ENCODE measurements around the gene CXCR5.
A peak's percentile ranks its signal among the peaks of the same experiment; 100 is the strongest.

Gene CXCR5

DNA sequence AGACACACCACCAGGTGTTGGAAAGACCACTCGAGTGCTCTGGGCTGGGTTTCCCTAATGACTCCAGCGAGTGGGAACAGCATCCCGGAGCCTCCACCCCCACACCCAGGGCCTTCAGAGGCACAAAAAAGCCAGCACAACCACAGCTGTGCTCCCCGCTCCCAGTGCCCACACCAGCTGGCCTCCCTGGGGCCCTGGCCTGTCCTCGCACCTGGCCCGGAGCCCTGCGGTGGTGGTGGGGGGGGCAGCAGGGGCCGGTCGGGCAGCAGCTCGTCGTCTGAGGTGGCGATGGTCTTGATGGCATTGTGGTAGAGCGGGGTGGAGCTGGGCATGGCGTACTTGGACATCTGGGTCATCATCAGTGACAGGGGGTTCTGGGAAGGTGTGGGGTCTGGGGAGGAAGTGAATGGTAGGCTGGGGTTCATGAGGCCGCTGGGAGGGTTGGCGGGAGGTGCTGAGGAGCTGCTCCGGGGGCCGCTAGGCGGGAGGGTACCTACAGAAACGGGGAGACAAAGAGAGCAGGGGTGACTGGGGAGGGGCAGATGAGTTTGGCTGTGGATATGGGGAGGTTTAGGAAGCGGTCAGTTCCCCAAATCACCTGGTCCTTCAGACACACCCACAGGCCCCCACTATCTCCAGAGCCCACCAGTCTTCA, 16.1 kb downstream of the CXCR5 start:
- DNase-seq: no peak

DNA sequence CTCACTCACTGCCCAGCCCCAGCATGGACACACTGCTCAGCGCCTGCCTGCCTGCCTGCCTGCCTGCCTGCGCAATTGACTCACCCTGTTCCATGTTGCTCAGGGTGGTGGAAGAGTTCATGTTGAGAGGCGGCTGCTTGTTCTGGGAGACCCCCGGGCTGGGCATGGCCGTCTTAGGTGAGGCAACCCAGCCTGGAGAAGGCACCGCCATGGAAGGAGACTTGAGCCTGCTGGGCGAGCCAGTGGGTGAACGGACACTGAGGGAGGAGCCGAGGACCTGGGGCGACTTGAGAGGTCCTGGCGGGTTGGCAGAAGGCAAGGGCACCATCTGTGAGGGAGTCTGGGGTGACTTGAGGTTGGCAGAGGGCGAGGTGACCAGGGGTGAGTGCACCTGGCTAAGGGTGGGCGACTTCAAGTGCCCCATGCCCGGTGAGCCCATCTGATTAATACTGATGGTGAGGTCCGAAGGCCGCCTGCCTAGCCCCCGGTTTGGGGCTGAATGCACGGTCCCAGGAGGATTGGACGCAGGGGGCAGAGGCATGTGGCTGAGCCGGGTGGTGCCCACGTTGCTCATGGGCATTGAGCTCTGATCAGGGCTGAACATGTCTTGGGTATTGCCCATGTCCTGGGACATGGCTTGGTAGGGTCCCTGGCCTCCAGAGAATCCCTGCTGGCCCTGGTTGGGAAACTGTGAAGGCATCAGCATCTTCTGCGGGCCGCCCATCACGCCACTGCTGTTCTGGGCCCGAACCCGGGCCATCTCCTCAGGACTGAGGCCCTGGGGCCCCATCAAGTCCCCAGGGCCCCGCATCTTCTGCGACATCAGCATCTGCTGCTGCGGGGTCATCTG, 17.1 kb downstream of the CXCR5 start:
- DNase-seq: no peak

DNA sequence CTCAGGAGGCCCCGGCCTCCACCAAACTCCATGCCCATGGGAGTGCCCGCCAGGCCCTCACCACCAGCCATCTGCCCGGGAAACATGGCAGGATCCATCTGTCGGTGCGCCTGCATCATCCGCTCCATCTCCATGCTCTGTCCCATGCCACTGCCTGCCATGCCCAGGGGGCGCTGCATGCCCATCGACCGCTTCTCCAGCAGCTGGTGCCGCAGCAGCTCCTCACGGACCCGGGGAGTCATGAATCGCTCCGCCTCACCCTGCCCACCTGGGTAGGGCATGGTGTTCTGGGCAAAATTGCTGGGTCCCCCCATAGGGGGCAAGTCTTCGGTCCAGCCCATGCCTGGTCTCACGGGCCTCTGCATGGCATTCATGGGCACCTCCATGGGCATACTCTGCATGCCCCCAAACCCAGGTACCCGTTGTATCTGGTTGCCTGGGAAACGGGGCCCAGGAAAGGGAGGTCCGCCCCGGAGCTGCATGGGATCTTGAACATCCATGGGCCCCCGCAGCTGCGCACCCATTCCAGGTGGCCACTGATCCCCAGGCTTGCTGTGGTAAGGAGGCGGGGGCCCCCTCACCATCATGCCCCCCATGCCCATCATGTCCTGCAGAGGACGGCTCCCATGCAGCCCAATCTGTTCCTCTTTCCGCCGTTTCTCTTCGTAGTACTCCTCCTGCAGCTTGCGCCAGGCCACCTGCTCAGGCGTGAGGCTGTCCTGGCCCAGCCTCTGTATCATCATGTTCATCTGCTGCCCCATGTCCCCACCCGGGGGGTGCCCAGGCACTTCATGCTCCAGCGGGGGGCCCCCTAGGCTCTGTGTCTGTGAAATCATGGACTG, 18.0 kb downstream of the CXCR5 start:
- no peak for DNase-seq

DNA sequence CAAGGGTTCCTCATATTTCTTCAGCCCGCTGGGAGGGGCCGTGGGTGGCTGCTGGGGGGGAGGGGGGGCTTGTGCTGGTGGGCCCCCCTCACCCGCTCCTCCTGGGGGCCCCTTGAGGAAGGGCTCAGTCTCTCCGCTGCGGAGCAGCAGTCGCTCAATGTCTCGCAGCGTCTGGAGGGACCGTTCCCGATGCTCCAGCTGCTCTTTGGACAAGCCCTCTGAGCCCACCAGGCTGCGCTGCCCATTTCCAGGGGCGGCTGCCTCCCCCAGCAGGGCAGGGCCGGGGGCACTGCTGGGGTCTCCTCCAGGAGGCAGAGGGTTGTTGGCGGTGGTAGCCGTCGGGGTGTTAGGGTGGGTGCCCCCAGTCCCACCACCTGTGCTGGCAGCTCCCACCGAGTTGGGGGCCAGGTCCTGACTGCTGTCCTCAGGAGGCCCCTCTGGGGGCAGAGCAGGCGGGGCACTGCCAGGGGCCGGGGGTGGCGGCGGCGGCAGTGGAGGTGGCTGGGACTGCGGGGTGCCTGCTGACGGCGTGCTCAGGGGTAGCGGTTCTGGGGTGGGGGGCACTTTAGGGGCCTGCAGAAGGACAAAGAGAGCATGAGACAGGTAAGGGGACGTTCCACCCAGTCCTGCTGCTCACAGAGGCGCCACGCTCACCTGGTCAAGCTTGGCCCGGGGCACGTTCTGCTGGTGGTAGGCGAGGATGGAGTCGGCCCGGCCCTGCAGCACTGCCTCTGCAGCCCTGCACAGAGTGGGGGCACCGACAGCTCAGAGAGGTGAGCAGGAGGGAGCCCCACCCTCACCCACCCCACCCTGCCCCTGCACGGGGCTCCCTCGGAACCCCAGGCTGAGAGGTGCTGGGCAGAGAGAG, 18.9 kb downstream of the CXCR5 start:
- DNase-seq: no peak

DNA sequence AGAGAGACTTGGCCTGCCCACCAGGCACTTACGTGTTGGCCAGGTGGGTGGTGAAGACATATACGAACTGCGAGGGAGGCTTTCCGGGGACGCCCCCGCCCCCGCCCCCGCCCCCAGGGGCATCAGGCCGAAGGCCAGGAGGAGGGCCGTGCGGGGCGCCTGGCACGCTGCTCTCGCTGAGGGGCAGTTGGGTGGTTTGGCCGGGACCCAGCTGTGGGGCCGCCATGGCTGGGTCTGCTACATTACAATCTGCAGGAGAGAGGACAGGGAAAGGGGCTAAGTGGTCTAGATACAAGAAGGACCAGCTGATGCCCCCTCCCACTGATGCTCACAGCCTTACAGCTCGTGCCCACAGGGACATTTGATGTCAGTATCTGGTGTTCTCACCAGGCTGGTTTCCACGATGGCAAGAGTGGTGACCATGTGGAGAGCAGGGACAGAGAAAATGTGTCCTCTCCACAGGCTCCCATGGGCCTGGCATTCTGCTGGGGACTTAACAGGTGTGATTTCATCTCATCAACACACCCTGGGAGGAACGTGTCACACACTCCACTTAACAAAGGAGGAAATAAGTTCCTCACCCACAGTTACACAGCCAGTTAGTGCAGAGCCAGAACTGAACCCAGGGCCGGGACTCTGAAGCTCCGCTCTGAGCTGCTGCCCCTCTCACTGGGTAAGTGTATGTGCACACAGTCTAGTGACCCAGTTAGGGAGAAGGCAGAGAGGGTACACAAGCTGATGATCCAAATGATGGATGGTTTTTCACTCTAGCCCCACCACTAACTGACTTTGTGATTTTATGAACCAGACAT, 19.7 kb downstream of the CXCR5 start:
- no peak for DNase-seq

DNA sequence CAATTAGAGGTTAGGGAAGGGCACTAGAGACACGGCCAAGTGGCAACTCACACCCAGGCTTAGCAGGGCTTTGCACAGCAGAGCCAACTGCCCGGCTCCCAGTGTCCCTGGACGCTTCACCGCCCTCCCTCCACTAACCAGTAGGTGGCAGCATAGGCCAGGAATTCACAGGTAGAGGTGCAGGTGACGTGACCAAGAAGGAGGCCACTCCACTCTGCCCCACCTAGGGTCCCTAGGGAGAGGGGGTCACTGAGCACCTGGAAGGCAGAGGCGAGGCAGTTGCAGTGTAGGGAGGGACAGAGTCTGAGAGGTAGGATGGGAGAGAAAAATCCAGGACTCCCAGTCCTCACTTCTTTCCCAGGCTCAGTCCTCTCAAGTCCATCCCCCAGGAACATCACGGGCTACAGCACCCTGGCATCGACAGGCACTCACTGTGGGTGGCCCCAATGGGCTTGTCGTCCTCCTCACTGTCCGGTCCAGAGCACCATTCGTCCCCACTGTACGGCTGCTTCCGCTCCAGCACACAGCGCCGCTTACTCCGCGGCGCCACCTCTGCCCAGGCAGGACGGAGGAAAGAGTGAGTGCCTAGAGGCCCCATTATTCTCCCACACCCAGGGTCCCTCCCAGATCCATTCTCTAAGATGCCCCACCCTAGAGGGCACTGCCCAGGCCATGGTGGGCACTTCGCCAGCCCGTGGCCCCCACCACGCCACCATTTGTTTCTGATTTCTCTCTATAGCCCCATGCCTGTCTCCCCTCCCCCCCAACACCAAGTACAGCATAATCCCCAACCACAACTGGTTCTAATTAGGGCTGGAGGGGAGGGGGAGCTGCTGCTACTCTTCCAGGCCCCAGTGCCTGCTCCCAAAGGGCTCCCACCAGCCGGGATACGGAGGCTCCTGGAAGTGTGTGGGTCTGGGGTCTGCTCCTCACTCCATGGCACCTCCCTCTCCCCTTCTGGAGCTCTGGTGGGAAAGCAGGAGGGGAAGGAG, 23.7 kb downstream of the CXCR5 start:
- DNase-seq: peak; percentile 90

DNA sequence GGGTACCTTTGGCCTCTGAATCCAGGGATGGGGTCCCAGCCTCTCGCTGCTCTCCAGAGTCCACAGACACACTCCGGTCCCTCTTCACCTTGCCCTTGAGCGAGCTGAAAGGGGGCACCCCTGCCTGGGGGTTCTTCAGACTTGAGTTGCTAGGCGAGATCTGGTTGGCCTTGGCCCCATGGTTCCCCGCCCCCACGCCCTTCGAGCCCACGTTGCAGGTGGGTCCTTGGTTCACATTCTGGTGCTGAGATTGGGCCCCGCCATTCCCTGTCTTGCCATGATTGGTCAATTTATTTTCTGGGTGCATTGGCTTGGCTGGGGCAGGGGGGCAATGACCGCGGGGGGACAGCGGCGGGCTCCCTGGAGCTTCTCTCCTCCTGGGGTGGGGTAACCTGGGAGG, 24.6 kb downstream of the CXCR5 start:
- no peak for DNase-seq

DNA sequence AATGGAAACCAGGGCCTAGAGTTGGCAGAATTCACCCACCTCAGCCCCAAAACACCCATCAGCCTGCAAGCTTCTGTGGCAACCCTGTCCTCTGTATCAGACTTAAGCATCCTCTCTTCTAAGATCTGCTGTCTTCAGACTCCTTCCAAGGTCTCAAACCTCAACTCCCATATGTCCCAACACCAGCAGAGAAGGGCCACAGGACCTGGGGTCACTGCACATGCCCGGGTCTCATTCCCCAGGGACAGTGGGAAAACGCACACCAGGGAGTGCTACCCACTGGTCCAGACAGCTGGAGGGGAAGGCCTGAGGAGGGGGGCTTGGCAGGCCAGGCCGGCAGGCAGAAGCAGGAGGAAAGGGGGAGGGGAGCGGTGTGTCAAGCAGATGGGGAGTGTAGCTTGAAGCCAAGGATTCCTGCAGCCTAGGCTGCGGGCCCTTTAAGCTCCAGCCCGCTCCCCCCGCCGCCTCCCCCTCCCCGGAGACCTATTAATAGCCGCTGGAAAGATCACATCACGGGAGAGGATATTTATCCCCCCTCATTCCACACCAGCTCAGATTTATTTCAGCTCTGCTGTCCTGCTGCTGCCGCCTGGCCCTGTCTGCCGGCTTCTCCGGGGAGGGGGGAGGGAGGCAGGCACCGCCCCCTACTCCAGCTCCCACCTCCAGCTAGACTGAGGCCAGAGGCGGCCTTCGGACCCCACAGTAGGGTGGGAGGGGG, 25.4 kb downstream of the CXCR5 start:
- no peak for DNase-seq

DNA sequence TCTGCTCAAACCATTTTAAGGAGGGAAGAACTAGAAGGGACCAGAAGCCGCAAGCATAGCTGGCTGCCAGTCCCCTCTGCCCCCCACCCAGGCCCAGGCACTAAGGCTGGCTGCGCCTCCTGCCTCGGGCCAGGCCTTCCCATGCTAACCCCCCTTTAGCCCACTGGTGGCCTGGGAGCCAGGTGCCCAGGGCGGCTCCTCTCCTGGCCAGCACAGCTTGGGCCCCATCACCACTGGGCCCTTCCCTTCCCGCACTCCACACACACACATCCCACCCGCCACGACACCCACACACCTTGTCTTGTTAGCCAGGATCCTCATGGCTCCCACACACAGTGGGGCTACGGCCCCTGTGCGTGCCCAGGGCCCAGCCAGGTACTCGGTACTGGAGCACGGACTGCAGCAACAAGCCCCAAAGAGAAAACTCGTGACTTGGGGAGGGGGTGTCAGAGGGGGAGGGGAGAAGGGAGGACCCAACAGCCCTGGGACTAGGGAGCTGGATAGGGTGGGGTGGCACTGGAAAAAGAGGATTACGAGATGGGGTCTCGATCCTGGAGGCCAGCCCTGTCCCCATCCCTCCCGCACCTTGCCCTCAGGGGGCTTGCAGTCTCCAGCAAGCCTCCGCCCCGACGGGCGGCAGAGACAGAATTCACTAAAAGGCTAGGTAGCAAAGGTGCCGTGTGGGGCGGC, 26.1 kb downstream of the CXCR5 start:
- no peak for DNase-seq

DNA sequence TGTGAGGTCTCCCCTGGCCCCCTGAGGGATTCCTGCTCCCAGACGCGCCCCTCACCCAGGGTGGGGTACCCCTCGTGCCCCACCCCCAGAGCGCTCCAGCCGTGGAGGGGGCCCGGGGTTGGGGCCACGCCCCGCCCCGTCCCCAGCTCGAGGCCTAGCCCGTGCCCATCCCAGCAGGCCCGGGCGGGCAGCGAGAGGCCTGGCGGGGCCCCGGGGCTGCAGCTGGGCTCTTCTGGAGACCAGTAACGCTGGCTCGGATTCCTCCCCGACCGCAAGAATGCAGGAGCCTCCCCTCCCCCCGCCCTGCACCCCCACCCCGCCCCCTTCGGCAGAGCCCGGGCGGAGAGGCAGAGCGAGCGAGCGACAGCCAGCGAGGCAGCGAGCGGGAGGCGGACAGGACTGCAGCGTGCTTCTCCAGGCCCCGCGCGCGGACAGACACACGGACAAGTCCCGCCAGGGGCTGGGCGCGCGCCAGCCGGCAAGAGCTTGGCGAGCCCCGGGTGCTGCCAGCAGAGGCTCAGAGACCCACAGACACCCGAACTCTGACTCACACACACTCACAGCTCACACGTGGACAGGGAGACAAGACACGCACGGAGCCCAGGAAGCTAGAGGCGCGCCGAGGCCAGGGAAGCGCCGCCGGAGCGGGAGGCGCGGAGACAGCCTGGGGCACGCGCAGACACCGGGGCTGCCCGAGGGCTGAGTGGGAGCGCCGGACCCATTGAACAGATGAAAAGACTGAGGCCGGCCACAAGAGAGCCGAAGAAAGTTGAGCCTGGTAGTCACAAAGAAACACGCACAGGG, 26.8 kb downstream of the CXCR5 start:
- peak; percentile 69 for DNase-seq

DNA sequence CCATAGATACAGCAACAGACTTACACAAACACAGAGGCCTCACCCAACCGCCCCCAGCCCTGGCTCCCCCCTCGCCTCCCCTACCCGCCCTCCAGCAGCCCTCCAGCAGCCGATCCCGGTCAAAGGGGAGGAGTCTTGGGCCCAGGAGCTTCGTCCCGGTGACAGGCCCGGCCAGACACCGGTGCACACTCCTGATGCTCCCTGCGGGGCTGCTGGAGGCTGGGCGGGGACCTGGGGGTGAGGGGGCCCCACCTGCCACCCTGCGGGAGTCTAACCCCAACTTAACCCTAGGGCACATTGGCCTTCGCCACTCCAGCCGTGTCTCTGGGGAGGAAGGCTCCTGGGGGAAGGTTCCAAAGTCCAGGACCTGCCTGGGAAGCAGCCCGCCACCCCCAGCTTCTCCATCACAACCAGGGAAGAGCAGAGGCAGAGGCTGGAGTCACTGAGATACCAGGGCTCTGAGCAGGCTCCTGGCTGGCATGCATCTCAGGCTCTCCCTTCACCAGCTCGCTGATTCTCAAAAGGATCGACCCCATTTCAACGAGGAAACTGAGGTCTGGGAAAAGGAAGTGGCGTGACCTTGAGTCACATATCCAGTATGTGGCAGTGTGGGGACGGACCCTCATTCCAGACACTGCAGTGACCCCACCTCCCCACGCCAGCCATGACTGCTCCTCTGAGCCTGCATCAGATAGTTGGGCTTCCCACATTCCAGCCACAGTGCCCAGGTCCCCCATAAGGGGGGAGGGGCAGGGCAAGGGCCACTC, 27.6 kb downstream of the CXCR5 start:
- no peak for DNase-seq

DNA sequence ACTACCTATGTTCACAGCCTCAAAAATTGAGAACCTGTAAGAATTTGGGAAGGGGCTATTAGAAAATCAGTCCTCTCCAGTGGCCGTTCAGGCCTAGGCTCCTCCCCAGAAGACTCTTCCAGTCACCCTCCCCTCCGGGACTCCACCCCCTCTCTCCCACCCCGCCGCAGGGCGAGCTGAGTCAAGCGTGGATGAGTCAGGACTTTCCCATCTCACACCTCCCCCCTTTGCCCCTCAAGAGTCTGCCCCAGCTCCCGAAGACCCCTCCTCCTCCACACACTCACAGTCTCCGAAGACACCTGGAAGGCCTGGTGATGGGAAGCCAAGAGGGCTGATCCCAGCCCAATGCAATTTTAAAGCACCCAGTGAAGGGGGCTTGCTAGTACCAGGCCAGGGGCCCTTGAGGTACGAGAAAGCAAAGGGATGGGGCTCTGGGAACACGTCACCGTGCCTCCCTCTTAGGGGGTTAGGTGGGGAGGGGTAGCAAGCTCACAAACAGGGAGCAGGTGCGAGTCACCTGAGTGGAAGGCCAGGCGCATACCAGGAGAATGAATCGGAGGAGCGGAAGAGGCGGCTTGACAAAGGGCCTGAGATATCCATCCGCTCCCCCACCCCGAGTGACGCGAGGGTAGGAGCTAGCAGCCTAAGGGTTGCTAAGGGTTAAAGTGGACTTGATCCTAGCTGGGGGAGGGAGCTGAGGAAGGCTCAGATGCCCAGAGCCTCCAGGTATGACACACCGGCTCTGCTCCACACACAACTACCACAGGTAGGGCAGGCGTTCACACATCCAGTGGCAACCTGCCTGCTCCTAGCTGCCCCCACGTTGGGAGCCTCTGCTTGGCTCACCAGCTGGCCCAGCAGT, 28.4 kb downstream of the CXCR5 start:
- DNase-seq: peak; percentile 81

DNA sequence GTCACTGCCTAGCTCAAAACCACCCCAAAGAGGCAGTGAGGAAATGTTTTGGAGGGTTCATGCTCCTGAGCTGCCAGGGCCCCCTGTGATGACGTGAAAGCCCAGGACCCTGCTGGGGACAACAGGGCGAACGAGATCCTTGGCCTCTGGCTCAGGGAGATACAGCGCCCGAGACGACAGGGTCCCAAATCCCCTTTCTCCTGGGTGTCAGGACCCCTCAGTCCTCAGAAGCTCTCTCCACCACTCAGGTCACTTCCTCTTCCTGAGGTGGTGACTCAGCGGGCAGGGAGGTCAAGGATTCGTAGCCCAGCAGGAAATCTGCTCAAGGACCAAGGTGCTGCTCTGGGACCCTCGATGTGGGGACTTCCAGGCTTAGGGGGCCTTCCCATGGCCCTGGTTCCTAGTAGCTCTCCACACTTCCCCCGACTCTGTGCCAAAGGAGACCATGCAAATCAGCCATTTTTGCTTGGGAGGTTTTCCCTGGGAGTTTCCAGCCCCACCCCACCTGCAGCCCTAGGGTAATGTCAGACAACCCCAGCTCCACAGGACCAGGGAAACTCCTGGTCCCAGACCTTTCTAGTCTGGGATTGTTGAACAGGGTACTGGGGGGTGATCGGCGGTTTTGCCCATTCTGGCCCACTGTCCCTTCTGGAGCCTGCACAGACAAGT, 29.2 kb downstream of the CXCR5 start:
- DNase-seq: no peak

DNA sequence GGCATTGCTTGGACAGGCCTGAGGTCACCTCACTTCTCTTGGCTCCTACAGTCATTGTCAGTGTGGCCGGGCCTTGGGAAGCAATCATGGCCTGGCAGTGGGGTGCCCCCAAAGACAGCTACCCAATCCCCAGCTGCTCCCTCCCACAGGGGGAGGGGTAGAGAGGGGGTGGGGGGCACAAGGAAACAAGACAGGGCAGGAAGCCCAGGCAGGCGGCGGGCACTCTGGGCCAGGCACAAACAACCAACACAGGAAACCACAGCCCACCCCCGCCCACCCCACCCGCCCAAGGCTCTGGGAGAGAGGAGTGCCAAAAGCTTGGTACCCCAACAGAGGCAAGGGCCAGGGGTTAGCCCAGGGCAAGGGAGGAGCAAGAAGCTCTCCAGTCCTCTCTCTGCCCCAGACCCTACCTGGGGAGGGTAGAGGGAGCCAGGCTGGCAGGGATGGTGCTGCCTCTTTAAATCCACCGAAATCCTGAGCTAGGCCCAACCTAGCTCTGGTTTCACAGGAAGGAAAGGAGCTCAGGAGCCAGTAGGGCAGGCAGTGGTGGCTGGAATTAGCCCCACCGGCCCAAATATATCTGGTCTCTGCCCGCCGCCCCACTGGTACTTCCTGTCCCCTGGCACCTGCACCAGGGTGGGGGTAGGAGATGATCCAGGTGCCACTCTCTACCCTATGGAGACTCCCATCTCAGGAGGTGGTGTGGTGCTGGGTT, 29.9 kb downstream of the CXCR5 start:
- DNase-seq: peak; percentile 67

Data from activated T-cell treated with anti-CD3 and anti-CD28 coated beads, Interleukin-2, amount 50 U/mL, for 1 hour (primary cell).